Effector CD8-positive, alpha-beta T cell (primary cell): ENCODE results near the gene DYNLT2.

ENCODE experiments used
- DNase-seq: peaks from one replicate; lab custom pipeline; 2025; lab: John Stamatoyannopoulos, UW
- total RNA-seq, 4 experiments: gene quantifications; one replicate each; lab custom pipeline; 2026; lab: John Stamatoyannopoulos, UW

DYNLT2 gene, protein sequence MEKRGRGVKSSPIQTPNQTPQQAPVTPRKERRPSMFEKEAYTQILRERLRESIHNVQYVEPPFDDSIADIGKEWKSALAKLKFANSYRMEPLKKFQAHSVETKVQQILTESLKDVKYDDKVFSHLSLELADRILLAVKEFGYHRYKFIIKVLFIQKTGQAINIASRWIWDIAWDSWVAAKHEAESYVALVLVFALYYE
- 3.8 to 8.7 (median 5.8) reads per million in 4 experiments for total RNA-seq

DNA sequence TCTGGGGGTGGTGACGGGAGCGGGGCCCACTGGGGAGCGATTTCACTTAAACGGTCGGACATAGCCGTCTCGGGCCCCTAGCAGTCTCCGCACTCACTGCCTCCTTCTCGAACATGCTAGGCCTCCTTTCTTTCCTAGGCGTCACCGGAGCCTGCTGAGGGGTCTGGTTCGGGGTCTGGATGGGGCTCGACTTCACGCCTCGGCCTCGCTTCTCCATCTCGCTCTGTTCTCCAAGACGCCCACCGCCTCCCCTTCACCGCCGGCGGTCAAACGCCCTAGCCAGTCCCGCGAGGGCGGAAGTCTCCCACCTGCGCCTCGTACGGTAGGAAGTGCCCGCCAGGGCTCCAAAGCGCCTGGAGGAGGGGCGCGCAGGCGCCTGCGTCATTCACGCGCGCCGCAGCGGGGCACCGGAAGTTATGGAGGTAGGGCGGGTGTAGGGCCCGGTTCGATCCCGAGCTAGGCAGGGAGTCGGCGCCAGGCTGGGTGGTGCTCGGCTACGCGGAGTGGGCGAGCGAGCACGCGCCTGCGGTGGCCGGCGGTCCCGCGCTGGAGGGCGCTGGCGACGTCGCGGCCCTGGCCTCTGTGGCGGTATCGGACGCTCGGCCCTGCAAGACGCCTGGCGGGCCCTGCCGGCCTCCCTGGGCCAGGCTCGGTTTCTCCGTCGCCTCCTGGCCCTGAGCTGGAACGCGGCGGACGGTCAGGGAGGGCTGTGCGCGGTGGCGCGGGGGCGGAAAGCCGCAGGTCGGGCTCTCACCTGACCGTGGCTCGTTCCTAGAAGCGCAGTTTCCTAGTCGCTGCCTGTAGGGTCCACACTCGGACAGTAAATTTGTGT lies at the start of gene DYNLT2, which contains the start of gene ERMARD:
DYNLT2 (minus strand) TSS at position 331 of the 832 bp plus-strand sequence; CDS start at position 217, 114 bp downstream.
ERMARD (plus strand) TSS at position 381 of the 832 bp plus-strand sequence; CDS start at position 417, 36 bp downstream.
- peak; percentile 88 for DNase-seq

DNA sequence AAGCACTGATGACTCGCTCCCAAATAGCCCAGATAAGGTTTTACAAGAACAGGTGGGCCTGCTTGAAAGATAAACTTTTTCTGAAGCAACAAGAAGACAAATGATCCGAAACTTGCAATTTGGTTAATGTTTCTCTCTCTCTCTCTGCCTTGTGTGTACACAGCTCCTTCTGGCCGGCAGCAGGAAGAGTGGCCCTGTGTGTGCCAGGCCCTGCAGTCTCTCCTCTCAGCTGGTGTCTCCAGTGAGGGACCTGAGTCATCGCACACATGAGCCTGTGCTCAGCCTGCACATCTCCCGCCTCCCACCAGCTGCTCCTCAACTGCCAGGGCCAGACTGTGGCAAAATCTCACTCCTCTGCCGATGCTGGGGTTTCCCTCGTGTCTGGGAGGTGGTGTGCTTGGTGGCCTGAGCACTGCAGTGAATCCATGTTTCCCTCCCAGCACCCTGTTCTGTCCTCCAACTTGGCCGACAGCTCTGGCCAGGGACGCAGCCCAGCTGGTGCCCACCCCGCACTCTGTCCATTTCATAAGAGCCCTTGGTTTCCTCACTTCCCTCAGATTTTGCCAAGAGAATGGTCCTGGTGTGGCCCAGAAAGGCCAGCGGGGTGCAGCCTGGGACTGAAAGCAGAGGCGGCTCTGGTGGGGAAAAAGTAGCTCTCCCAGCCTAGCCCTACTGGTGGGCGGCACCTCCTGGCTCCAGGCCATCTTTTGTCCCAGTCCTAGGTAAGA lies 49.5 kb upstream of the DYNLT2 start:
- no peak for DNase-seq

DNA sequence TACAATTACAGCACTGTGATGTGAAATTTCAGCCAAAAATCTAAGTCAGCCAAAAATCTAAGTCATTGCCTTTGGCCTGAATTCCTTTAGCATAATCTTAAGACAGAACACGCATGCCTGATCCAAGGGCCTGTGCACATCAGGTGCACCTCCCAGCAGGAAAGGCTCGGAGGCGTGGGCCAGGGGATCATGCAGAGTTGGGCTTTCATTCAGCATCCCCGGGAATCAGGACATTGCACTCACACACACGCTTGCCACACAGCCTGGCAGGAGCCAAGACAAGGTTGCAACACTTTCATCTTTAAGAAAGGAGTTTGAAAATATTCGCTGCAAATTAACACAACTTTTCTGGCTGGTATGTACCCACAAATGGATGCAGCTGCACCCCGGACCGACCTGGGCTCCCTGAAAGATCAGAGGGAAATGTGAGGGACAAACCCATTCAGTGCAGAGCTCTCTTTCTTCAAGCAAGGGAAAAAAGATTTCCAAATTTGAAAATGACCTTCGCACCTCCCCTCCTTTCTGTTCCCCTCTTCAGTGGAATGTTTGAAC lies 48.8 kb upstream of the DYNLT2 start:
- DNase-seq, result no peak

DNA sequence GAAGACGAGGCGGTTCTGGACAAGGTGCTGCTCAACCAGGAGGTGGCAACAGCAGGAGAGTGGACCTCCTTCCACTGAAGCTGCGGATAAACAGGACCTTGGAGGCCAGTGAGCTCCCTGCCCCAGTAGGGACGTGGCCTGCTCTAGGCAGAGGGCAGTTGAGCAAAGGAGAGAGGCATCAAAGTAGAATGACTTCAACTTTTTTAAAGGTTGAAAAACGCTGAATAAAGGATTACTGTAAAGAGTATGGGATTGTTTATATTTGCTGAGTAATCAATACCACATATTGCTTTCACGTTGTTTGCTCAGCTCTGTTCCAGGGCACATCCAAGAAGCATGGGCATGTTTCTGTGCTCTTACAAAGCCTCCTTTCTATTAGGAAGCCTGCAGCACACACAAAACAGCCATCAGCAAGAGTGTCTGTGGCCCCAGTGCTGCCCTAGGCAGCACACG lies 48.1 kb upstream of the DYNLT2 start:
- no peak for DNase-seq

DNA sequence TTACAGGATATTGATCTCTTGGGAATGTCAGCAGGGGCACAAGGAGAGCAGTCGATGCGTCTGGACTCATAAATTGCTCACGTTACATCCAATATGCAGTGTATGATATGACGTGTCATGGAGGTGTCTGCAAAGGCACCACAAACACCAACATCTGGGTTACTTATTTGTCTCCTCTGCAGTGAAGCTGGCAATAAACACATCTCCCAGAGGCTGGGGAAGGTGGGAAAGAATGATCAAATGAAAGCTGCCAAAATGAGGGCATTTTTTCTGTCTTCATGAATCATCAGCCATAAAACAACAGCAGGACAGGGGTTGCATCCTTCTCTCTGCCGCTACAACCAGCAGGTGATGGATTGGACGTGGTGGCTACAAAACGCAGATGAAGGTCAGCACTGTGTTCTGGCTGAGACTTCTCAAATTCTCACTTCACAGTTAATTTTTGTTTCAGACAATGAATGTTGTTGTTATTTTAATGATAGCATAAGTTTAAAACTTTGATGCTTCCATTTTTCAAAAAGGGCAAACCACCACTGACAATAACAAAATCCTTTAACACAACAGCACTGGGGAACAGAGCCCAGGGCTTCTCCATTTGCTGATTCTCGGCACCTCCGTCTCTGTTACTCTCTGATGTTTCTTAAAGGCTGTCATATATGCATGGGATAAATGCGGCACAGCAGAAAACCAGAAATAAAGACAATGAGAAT lies 47.5 kb upstream of the DYNLT2 start:
- no peak for DNase-seq

DNA sequence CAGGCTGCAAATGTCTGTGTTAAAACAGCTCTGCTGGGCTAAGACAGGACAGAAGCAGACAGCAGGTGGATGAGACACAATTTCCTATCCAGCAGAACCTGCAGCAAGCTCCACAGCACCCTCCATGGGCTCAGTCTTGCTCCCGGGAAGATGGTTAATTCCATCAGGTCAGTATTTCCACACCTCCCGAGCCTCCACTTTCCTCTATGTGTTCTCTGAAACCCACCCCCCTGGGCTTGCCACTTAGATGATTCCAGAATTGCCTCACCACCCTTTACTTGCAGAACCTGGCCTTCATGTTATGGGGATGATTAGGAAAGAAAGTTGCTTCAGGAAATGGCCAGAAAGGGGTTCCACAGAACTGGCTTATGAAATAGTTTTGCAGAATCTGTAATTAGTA lies 43.8 kb upstream of the DYNLT2 start:
- no peak for DNase-seq

DNA sequence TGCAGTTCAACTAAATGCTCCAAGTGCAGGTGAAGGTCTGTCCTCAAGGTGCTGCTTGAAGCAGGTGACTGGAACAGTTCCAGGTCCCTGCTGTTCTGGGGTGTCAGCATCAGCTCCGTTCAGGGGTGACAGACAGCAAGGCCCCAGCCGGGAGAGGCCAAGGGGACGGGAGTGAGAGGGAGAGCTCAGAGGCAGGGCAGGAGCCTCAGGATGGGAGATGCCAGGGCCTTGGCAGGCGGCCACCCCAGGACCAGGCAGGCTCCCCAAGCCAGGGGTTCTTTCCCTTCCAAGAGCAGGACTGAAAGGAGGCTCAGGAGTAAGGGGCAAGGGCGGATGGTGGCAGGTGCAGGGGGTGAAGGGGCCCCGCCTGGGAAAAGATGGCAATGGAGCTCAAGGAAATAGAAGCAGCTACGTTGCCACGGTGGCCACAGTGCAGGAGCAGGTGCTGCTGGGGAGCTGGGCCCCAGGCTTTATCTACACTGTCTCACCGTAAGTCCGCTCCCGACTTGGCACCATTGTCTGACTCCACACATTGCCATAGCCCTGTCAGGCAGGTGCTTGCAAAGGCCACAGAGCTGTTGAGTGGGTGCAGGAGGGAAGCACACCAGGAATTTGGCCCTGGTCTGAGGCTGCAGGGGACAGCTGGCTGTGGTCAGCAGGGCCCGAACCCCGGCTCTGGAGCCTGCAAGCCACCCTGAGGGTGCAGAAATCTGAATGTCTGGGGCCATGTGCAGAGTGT lies 43.1 kb upstream of the DYNLT2 start:
- DNase-seq, result no peak

DNA sequence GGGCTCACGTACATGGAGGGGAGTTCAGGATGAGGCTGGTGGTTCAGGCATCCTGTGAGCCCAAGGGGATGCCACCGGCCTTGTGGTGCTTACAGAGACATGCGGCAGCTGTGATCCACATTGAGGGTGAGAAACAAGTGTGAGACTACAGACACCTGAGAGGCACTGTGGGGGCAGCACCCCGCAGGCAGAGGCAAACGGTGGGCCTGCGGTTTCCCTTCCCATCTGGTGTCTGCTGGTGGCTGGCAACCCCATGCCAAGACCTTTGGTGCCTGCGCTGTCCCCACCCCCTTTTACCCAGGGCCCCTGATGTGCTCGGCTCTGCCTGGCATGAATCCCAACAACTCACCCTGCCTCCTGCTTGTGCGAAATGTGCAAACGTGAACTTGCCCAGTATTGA lies 42.0 kb upstream of the DYNLT2 start:
- DNase-seq, result no peak

DNA sequence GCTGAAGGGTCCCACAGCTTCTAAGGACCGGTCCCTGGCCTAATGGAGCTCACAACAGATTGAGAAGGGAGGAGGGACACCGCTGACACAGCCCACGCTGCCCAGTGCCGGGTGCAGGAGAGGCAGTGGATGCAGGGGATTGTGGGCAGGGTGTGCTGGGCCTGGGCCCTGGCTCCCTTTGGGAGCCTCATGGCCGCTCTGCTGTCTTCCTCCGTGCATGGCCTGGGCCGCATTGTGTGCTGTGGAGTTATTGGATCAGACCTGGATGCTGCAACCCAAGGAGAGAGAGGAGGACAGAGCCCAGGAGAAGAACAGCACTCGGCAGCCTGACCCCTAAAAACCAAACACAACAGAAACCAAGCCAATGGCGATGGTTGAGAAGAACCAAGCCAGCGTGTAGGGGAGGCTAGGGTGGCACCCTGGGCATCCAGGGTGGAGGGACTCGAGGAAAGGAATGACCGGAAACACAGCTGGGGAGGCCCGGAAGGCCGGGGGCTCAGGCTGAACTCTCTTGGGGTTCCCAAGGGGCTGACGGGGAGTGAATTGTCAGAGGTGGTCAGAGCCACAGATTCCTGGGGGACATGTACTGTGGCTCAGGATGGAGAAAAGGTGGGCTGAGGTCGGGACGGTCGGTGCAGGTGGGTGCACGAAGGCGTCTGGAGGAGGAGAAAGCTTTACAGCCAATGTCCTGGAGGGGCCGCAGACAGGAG lies 41.1 kb upstream of the DYNLT2 start:
- DNase-seq, result no peak

DNA sequence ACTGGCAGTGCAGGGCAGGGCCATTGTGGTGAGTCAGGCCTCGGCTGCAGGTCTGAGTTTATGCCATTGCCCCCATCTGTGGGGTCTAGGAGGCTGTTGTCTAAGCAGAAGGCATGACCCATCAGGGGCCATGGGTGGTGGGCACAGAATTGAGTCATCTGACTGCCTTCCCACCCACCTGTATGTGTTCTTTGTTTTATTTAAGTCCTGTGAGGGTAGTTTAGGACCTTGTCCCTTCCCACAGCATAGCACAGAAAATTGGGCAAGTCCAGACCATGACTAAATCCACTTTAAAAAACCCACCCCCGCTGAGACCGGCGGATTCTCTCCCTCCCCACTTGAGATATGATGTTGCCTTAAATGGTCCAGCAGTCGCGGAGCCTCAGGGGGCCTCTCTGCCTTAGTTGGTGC lies 40.4 kb upstream of the DYNLT2 start:
- no peak for DNase-seq

DNA sequence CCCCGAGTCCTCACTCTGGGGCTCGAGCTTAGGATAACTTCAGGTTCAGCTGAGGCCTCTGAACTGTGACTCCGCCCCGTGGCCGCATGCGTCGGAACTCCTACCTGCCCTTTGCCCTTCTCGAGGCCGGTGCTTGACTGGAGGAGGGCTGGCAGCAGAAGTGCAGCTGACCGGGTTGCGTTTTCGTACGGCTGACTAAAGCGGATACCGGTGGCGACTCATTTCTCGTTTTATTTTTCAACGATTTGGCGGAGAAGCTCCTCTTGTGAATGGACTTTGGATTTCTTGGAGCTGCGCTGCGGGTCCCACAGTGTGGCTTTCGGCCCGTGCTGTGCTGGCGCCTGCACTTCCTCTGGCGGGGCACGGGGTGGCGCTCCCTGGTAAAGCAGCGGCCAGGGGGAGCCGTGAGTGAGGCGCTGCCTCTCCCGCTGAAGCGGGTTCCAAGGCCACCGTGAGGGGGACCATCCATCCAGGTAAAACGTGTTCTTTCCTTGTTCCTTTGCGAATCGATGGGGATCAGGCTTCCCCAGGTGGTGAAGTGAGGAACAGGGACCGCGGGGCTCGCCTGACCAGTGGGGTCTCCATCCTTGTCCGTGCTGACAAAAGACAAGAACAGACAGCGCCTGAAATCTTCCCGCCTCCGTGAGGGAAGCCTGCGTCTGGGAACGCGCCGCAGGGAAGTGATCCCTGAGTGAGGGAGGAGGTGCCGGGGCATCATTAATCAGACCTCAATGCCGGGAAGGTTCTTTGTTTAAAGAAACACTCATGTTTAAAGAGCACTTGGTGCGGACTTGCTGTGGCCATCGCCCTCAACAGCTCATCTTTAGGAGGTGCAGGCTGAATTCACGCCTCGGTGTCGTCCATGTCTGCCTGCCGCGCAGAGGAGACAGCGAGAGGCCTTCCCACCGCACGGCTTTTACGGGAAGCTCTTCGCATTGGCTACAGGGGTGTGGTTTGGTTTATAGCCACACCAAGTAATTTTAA lies 38.9 kb upstream of the DYNLT2 start:
- peak; percentile 49 for DNase-seq

DNA sequence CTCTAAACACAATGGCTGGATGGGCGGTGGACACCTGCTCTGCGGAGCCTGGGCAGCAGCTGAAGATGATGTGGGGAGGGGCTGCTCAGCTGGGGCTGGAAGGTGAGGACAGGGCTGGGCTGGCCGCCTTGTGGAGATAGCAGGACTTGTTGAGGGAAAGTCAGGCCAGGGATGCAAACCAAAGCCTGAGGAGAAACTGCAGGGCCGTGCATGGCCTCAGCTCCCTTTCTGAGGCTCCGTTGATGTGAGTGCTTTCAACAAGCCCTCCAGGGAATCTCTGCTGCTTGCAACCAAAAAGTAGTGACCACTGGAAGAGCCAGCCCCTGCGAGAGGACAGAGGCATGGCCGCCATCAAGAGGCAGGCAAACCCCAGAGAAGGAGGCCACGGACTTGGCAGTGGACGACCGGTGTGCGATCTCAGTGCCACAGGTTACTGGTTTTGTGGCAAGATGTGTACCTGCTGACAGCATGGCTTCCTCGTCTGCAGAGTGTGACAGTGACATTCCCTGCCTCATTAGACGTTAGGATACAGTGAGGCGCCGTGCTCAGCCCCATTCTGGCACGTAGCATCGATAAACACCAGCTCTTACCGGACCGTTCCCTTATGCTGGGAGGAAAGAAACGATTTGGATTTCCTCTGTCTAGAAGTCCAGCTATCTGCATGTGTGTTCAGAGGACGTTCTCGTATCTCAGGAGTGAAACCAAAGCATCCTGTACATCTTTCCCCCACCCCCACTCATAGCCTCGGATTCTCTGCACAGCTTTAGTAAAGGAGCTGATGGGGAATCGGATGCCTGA lies 38.0 kb upstream of the DYNLT2 start:
- no peak for DNase-seq

DNA sequence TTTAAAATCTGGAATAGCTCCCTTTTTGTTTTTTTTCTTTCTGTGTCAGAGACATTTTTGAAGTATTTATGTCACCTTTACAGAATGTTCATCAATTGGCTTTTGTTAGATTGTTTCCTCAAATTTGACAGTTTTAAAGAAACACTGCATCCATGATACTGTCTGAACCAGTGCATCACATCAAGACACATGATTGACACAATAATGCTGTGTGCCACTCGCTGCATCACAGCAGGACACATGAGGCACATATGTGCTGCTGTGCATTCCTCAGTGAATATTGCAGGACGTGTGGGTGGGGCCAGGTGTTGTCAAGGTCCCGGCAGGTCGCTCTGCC lies 37.4 kb upstream of the DYNLT2 start:
- DNase-seq, result no peak

DNA sequence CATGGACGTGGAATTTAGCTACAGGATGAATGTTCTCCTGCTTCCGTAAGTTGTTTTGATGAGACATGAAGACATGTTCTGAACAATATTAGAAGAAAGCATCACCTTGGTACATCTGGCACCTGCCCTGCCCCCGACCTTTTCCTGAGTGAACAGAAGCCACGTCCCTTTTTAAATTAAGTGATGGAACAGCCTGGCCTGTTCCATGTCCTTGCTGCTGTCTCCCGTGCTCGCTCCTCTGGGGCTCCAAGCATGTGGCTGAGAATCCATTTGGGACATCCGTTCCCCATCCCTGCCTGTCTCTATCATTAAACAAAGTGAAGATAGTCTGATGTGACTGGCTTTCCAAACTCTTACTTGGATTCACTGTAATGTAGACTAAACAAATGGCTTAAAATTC lies 36.4 kb upstream of the DYNLT2 start:
- DNase-seq, result no peak

DNA sequence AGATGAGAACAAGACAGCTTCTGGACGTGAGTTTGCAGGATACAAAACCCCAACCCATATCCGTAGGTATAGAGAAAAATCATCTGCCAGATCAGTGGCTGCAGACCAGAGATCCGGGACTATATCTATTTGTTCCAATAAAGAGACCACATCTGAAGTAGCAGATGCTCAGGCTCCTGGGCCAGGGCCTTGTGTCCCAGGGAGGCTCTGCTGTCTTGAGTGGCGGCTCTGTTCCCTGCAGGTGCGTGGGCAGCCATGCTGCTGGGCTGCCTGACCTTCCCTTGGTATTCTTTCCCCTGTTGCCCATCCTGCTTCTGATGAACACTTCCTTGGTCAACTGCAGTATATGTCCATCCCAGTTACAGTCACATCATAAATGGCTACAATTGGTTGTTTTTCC lies 35.0 kb upstream of the DYNLT2 start:
- no peak for DNase-seq

DNA sequence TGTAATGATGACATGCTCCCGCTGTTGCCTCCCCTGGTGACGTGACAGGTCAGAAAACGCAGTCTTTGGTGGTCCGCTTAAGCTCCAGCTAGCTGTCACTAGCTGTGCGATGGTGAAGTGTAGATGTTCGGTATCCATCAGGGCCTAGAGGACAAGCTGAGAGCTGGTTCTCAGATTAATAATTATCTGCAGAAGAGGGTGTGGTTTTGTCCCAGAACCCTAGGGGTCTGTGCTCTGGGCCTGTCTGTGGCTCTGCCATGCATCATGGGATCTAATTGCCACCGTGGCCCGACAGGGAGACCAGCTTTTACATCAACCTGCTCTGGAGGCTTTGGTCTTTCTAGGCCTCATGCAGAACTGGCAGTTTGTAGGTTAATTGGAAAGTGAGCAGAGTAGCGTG lies 34.2 kb upstream of the DYNLT2 start:
- no peak for DNase-seq

DNA sequence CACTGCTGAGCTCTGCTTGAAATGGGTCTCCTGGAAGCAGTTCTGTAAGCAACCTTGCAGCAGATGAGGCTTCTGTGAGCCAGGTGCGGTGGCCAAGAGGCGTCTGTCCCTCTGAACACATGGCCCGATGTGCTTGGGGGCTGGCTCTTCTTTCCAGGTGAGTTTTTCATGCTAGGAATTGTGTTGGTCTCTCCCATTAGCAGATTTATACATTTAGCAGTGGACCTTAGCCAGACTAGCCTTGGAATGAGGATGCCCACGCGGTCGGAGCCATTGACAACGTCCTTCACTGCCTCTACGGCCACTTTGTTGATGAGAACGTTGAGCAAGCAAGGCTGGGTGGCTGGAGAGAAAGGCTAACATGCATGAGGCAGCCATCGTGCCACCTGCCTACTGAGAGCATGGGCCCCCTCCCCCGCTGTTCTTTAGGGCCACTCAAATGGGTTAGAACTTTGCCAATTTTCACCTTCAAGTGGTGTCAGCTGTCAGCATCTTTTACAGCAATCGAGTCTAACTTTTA lies 33.5 kb upstream of the DYNLT2 start:
- DNase-seq, result no peak
